ENCODE results near the gene SNUPN. TPM values are rescaled to one million over a fixed set of nuclear protein-coding genes. Genes with fewer than 3 reads are reported as not detected.
A peak's percentile ranks its signal among the peaks of the same experiment; 100 is the strongest.

Gene SNUPN
- total and polyA plus RNA-seq, 4 experiments from 2014 or later: 21.0 to 35.2 (median 24.3) TPM

DNA sequence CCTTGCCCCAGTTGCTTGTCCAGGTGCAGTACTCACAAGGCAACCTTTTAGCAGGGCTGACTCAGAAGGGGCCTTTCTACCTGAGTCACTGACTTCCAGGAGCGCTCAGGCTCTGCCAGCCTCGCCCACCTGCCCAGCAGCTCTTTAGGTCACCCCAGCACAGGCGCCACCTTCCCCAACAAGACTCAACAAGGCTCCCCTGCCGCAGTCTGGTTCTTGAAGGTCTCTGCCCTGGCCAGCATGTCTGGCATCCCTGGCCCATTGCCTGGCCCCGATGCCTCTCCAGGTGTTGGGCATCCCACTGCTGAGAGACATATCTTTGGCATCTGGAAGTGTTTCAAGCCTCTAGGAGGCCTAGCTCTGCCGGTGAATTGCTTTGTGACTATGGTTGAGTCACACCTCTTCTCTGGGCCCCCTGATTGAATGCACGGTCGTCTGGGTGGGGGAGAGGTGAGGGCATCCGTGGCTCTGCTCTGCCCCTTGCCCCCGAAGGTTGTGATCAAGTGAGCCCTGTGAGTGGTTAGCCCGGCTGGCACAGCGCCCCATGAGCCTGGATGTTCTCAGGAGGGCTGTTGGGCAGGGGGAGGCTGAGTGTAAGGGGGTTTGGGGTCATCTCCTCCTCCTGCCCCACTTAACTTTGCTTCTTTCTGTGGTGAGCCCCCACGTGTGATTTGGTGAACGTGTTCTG lies 43.8 kb upstream of the SNUPN start:
- Mint-ChIP-seq H3K4me3 (no peak overlapping the region), H3K27me3 (no peaks in the 10 kb centered on the region), H3K4me1 (no peaks in the 10 kb centered on the region), H3K36me3 (no peaks in the 10 kb centered on the region), H3K27ac (peak overlapping the region in 1 of 7 donors; percentile 2), H3K9me3 (no peaks in the 10 kb centered on the region)
- H3K27me3 ChIP-seq (ENCODE audit: insufficient read depth, low read length): no peaks in the 10 kb centered on the region
- no peaks in the 10 kb centered on the region for H3K4me1 ChIP-seq (ENCODE audit: insufficient read depth, low read length)
- no peaks in the 10 kb centered on the region for H3K36me3 ChIP-seq (ENCODE audit: insufficient read depth, low read length)
- DNase-seq: no peak
- CTCF ChIA-PET (ENCODE audit: partially characterized antibody): interaction anchor here (1.5 kb wide), 1 partner anchor 13 kb away, joined by 3 read pairs; no protein-coding TSS in a partner anchor
- H3K27ac ChIP-seq (ENCODE audit: low read depth, low read length): no peak overlapping the region
- POLR2A ChIA-PET (ENCODE audit: partially characterized antibody): interaction anchor here (1.4 kb wide), 1 partner anchor 29 kb away, joined by 3 read pairs; the partner anchor contains the start of gene IMP3
- no peaks in the 10 kb centered on the region for H3K9me3 ChIP-seq (ENCODE audit: control insufficient read depth in 1 of 2, low read length in 2 of 2)
- intact Hi-C loops (cut with micrococcal nuclease): no loop called here
- H3K4me3 ChIP-seq (ENCODE audit: low read length in 2 of 2): no peak overlapping the region

DNA sequence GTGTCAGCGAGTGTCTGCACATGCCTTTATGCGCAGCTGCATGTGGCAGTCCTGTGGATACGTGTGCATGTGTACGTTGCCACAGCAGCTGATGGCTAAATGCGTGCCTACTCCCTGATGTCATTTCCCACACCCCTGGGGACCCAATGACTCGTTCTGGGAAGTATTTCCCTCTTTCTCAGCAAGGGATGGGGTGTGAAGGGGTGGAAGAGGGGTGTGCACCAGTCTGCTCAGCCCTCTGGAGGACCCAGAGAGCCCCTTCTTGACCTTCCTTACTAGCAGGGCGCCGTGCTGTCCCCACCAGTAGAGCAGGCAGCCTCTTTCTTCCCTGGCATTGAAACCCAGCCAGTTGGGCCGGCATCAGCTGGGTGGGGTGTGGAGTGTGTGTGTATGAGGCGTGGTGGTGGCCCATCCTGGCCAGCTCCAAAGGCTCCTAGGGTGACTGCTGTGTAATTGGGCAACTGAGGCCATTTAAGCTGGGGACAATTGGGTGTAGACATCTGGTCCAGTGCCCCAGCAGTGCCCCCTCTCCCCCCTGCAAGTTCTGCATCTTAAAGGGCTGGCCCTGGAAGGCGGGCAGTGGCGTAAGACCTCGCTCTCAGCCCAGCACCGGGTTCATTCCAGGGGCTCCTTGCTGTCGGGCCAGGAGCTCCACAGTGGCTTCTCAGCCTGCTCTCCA lies 41.4 kb upstream of the SNUPN start:
- no peak overlapping the region for H3K27ac Mint-ChIP-seq
- intact Hi-C loops (cut with micrococcal nuclease): no loop called here

DNA sequence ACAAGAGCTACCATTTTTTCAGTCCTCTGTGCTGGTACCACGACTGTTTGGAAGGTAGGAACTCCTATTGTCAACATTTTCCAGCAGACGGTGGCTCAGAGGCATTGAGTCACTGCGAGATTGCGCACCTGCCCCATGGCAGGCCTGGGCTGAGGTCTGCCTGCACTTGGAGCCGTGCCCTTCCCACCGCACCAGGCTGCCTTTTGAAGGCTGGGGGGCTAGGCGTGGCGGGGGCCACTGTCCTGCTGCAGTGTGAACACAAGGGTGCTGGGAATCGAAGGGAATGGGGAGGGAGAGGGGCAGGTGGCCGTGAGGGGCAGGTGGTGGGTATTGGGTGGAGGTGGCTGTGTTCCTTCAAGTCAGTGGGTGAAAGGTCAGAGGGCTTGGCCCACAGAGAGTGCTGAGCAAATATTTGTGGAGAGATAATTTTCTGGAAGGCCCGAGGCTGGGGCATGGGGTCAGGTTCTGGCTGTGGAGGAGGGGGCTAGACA lies 38.5 kb upstream of the SNUPN start:
- CTCF ChIA-PET (ENCODE audit: partially characterized antibody): no interaction called here
- Histone ChIP-seq H3K4me3 (ENCODE audit: low read length in 2 of 2) (no peak overlapping the region), H3K36me3 (ENCODE audit: insufficient read depth, low read length) (no peaks in the 10 kb centered on the region), H3K9me3 (ENCODE audit: control insufficient read depth in 1 of 2, low read length in 2 of 2) (no peaks in the 10 kb centered on the region), H3K27ac (ENCODE audit: low read depth, low read length) (no peak overlapping the region), H3K4me1 (ENCODE audit: insufficient read depth, low read length) (no peaks in the 10 kb centered on the region), H3K27me3 (ENCODE audit: insufficient read depth, low read length) (no peaks in the 10 kb centered on the region)
- Mint-ChIP-seq H3K9me3 (no peaks in the 10 kb centered on the region), H3K36me3 (no peaks in the 10 kb centered on the region), H3K27me3 (no peaks in the 10 kb centered on the region), H3K27ac (peak overlapping the region in 1 of 7 donors; percentile 31), H3K4me1 (peaks cover 0 to 1% (median 0%) of the 10 kb centered on the region in 4 donors), H3K4me3 (no peak overlapping the region)
- DNase-seq: no peak
- POLR2A ChIA-PET (ENCODE audit: partially characterized antibody): no interaction called here
- intact Hi-C loops (cut with micrococcal nuclease): no loop called here

More for the DNA sequence above, 41.4 kb upstream of the SNUPN start:
- Mint-ChIP-seq H3K36me3 (no peaks in the 10 kb centered on the region), H3K4me3 (no peak overlapping the region), H3K9me3 (no peaks in the 10 kb centered on the region), H3K27me3 (no peaks in the 10 kb centered on the region), H3K4me1 (no peaks in the 10 kb centered on the region)
- ChIA-PET POLR2A (ENCODE audit: partially characterized antibody) (no interaction called here), CTCF (ENCODE audit: partially characterized antibody) (no interaction called here)
- Histone ChIP-seq H3K27ac (ENCODE audit: low read depth, low read length) (no peak overlapping the region), H3K36me3 (ENCODE audit: insufficient read depth, low read length) (no peaks in the 10 kb centered on the region), H3K4me3 (ENCODE audit: low read length in 2 of 2) (no peak overlapping the region), H3K4me1 (ENCODE audit: insufficient read depth, low read length) (no peaks in the 10 kb centered on the region), H3K27me3 (ENCODE audit: insufficient read depth, low read length) (no peaks in the 10 kb centered on the region), H3K9me3 (ENCODE audit: control insufficient read depth in 1 of 2, low read length in 2 of 2) (no peaks in the 10 kb centered on the region)
- no peak for DNase-seq

- Histone ChIP-seq H3K27me3 (ENCODE audit: insufficient read depth, low read length) (no peaks in the 10 kb centered on the region), H3K4me3 (ENCODE audit: low read length in 2 of 2) (no peak overlapping the region), H3K4me1 (ENCODE audit: insufficient read depth, low read length) (no peaks in the 10 kb centered on the region), H3K36me3 (ENCODE audit: insufficient read depth, low read length) (no peaks in the 10 kb centered on the region), H3K9me3 (ENCODE audit: control insufficient read depth in 1 of 2, low read length in 2 of 2) (no peaks in the 10 kb centered on the region), H3K27ac (ENCODE audit: low read depth, low read length) (no peak overlapping the region)
- no peak for DNase-seq
- no peak overlapping the region for H3K4me3 Mint-ChIP-seq
- H3K4me1 Mint-ChIP-seq: peaks cover 0 to 1% (median 0%) of the 10 kb centered on the region in 4 donors
- H3K36me3 Mint-ChIP-seq: no peaks in the 10 kb centered on the region
- POLR2A ChIA-PET (ENCODE audit: partially characterized antibody): no interaction called here
- intact Hi-C loops (cut with micrococcal nuclease): no loop called here
- H3K27me3 Mint-ChIP-seq: no peaks in the 10 kb centered on the region
- no peak overlapping the region for H3K27ac Mint-ChIP-seq
- H3K9me3 Mint-ChIP-seq: no peaks in the 10 kb centered on the region
- CTCF ChIA-PET (ENCODE audit: partially characterized antibody): no interaction called here
Measured at GRCh38 chr15:75662823-75663519, 37.4 kb upstream of the SNUPN start.

DNA sequence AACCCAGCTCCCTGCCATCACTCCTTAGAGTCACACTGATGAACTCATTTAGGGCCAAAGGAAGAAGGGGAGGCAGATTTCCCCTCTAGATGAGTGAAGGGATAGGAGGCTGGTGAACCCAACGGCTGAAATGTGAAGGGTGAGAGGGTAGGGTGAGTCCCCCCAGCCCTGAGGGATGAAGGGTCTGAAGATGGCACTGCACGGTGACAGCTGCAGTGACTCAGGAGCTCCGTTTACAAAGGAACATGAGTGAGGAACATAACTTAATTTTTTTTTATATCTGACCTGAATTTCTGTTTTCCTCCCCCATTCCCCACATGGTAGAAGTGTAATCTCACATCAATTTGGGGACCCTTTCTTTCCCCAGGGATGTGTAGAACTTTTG lies 36.2 kb upstream of the SNUPN start:
- no peak for DNase-seq

GRCh38 chr15:75661100-75661755 lies 35.7 kb upstream of the SNUPN start:
- H3K4me3 ChIP-seq (ENCODE audit: low read length in 2 of 2): no peak overlapping the region
- H3K9me3 ChIP-seq (ENCODE audit: control insufficient read depth in 1 of 2, low read length in 2 of 2): no peaks in the 10 kb centered on the region
- H3K27me3 ChIP-seq (ENCODE audit: insufficient read depth, low read length): no peaks in the 10 kb centered on the region
- POLR2A ChIA-PET (ENCODE audit: partially characterized antibody): no interaction called here
- no peaks in the 10 kb centered on the region for H3K36me3 Mint-ChIP-seq
- no peaks in the 10 kb centered on the region for H3K27me3 Mint-ChIP-seq
- H3K4me3 Mint-ChIP-seq: no peak overlapping the region
- H3K9me3 Mint-ChIP-seq: no peaks in the 10 kb centered on the region
- no peaks in the 10 kb centered on the region for H3K4me1 ChIP-seq (ENCODE audit: insufficient read depth, low read length)
- CTCF ChIA-PET (ENCODE audit: partially characterized antibody): no interaction called here
- no peaks in the 10 kb centered on the region for H3K36me3 ChIP-seq (ENCODE audit: insufficient read depth, low read length)
- DNase-seq: no peak
- peaks cover 0 to 2% (median under 1%) of the 10 kb centered on the region in 4 donors for H3K4me1 Mint-ChIP-seq
- intact Hi-C loops (cut with micrococcal nuclease): no loop called here
- H3K27ac ChIP-seq (ENCODE audit: low read depth, low read length): no peak overlapping the region
- H3K27ac Mint-ChIP-seq: no peak overlapping the region

More for the DNA sequence above, 36.2 kb upstream of the SNUPN start:
- Histone ChIP-seq H3K4me3 (ENCODE audit: low read length in 2 of 2) (no peak overlapping the region), H3K27ac (ENCODE audit: low read depth, low read length) (no peak overlapping the region), H3K27me3 (ENCODE audit: insufficient read depth, low read length) (no peaks in the 10 kb centered on the region), H3K36me3 (ENCODE audit: insufficient read depth, low read length) (no peaks in the 10 kb centered on the region), H3K9me3 (ENCODE audit: control insufficient read depth in 1 of 2, low read length in 2 of 2) (no peaks in the 10 kb centered on the region), H3K4me1 (ENCODE audit: insufficient read depth, low read length) (no peaks in the 10 kb centered on the region)
- H3K36me3 Mint-ChIP-seq: no peaks in the 10 kb centered on the region
- H3K9me3 Mint-ChIP-seq: no peaks in the 10 kb centered on the region
- intact Hi-C loops (cut with micrococcal nuclease): no loop called here
- peaks cover 0 to 1% (median 0%) of the 10 kb centered on the region in 4 donors for H3K4me1 Mint-ChIP-seq
- H3K4me3 Mint-ChIP-seq: no peak overlapping the region
- ChIA-PET POLR2A (ENCODE audit: partially characterized antibody) (no interaction called here), CTCF (ENCODE audit: partially characterized antibody) (no interaction called here)
- no peak overlapping the region for H3K27ac Mint-ChIP-seq
- H3K27me3 Mint-ChIP-seq: no peaks in the 10 kb centered on the region
